ENCODE results near the gene WNT4.
A peak's percentile ranks its signal among the peaks of the same experiment; 100 is the strongest.

Gene WNT4

DNA sequence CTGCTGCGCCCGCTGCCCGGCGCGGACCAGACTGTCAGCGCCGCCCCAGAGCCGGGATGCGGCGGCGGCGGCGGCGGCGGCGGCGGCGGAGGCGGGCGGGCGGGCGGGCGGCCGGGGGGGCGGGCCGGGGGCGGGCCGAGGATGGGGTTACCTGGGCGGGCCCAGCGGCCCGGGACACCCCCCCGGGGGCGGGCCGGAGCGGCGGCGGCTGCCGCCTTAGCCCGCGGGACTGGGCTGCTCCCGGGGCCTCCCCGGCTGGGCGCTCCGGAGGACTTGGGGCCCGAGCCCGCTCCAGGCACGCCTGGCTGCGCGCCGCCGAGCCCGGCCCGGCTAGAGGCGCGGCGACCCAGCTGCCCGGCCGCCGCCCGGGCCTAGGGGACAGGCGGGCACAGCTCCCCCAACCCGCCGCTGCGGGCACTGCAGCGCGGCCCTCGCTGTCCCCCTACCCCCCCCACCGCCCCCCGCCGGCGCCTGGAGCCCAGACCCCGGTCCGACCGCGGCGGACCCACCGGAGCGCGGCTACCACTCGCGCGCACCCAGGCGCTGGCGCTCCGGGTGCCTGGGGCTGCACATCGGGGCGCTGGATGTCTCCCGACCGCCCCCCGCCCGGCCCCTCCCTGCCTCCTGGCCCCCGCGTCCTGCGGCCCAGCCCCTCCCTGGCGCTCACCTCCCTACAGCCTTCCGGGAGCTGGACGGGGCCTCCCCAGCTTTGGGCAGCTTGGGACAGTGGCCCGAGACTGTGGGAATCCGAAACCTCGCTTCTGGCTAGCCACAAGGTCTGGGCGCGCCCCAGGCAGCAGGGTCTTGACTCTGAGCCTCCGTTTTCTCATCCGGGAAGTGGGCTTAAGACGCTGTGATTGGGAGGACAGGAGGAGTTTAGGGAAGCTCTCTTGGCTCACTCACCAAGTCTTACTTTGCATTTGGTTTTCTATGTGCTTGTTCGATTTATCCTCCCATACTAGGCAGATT, at the start of gene WNT4:
Gene WNT4 (minus strand): TSS at position 33 of the 969 bp plus-strand sequence. CDS start 175 bp downstream, outside the sequence.
- peak; percentile 56 for DNase-seq (ENCODE audit: low spot score)

- no peak for DNase-seq (ENCODE audit: low spot score)
Measured at GRCh38 chr1:22190731-22191130, 47.8 kb upstream of the WNT4 start.

DNA sequence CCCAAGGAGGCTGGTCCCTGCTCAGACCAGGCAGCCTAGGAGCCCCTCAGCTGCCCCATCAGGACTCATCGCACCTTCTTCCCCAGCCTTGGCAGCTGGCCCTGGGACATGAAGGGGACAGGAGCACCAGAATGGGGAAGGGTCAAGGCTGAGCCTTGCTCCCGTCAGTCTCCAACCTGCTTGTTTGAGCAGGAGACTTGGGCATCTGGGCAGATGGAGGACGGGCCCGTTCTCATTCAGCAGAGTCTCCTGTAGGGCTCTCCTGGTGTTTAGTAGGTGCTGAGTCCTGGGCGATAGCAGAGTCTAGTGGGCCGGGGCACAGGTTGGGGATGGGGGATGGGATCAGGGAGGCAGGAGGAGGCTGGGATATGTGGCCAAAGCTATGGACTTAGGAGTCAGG, 47.4 kb upstream of the WNT4 start:
- DNase-seq (ENCODE audit: low spot score) = no peak

- DNase-seq (ENCODE audit: low spot score) = no peak
Measured at GRCh38 chr1:22189619-22190018, 46.7 kb upstream of the WNT4 start.

DNA sequence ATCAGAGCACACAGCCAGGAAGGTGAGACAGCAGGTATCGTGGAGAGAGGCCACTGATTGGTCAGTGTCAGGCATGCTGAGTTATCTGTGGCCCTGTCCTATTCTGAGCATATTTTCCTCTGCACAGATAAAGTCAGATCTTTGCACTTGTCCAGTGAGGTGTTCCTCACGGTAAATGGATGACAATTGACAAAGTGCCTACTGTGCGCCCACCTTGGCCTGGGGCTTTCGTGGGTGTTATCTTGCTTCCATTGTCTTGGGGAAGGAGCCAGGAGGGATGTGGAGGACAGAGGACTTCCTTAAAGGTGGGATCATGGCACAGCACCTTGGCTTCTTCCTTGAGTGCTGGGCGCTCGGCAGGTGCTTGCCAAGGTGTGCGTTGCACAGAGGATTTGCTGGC, 46.0 kb upstream of the WNT4 start:
- no peak for DNase-seq (ENCODE audit: low spot score)

DNA sequence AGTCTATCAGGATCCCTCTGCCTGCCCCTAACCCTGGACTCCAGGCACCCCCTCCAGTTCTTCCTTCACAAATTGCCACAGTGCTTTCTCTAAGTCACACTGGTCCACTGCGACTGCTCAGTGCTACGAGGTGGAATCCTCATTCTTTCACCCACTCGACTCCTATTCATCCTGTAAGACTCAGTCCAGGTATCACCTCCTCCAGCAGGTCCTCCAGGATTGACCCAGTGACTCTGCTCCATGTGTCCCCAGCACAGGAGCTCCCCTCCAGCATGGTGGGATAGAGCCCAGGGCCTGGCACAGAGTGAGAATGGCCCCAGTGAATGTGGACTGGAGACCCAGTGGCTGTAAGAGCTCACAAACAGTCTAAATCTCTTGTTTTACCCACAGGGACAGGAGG, 45.5 kb upstream of the WNT4 start:
- no peak for DNase-seq (ENCODE audit: low spot score)

GRCh38 chr1:22186311-22186710, 43.4 kb upstream of the WNT4 start:
- DNase-seq (ENCODE audit: low spot score) = no peak

- peak; percentile 20 for DNase-seq (ENCODE audit: low spot score)
Measured at GRCh38 chr1:22184892-22185612, 42.2 kb upstream of the WNT4 start.

DNA sequence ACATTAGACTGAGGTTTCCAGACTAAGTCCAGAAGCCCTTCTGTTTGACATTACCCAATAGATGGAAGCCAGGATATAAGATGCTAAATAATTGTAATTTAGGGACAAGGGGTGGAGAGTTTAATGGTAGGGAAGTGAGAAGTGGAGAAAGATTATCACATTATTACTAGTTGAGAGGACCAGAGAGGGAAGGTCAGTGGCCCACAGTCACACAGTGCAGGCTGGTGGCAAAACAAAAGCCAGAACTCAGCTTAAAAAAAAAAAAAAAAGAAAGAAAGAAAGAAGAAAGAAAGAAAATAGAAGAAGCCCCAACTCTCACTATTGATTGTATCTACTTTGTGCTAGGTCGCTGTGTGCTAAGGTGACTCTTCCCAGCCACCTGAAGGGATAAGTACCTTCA, 41.6 kb upstream of the WNT4 start:
- no peak for DNase-seq (ENCODE audit: low spot score)

DNA sequence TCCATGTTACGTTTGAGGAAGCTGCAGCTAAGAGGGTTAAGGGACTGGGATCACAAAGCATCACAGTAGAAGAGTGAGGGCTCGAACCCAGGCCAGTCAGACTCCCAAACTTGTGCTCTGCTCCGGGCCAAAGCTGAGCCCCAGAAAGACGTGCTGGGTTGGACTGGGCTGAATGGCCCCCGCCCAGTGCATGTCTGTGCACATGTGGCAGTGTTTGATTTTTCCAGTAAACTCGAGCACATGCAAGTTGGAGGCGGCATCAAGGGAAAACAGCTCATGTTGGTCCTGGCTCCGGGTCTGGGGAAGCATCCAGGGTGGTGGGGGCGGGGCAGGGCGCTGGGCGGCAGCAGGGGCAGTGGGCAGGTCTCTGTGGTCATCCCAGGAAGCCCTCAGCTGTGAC, 39.8 kb upstream of the WNT4 start:
- DNase-seq (ENCODE audit: low spot score) = no peak

DNA sequence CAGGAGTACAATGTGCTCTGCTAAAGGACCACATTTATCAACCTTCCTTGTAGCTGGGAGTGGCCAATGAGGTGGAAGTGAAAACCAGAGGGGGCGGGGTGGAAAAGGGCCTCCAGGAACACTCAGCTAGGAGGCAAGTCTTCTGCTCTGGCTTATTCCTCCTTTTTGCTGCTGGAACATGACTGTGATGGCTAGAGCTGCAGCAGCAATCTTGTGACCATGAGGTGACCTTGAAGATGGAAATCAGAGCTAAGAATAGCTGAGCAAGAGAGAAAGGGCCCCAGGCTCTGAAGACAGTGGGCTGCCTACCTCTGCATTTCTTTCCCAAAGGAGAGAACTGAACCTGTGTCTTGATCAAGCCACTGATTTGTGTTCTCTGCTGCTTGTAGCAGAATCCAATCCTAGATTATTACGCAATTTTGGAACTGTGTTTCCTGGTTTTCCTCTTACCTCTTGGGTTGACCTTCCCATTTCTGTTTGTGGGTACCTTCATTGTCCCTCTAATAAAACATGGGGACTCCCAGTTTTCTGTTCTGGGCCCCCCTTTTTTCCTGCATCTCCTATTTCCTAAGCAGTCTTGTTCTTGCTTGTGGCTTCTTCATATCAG, 36.4 kb upstream of the WNT4 start:
- DNase-seq (ENCODE audit: low spot score) = no peak

DNA sequence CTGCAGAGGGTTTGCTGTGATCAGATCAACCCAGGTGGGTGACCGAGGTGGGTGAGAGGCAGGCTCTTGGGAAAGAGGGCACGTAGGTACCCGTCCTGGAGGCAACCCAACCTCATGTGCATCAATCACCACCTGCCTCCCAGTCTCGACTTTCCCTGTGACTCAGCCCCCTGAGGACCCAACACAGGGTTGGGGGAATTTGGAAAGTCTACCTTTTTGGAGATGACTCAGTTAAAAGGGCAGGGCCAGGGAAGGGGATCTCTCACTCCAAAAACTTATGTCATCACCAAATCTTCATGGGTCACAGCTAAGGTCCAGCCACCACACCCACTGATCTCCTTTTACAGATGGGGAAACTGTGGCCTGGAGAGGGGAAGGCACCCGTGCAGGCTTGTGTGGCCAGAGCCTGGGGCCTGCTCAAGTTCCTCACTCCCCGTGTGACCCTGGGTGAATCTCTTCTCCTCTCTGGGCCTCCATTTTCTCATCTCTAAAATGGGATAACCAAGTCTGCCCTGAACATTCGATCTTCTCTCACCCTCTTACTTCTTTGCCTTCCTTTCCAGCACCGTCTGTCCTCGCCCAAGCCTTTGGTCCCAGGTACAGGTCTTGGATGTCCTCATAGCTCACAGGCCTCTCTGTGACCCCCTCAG, 34.6 kb upstream of the WNT4 start:
- no peak for DNase-seq (ENCODE audit: low spot score)

GRCh38 chr1:22176258-22176657, 33.4 kb upstream of the WNT4 start:
- DNase-seq (ENCODE audit: low spot score) = no peak

GRCh38 chr1:22174446-22175220, 31.7 kb upstream of the WNT4 start:
- no peak for DNase-seq (ENCODE audit: low spot score)

GRCh38 chr1:22171951-22172715, 29.2 kb upstream of the WNT4 start:
- no peak for DNase-seq (ENCODE audit: low spot score)

- no peak for DNase-seq (ENCODE audit: low spot score)
Measured at GRCh38 chr1:22169816-22170215, 26.9 kb upstream of the WNT4 start.

DNA sequence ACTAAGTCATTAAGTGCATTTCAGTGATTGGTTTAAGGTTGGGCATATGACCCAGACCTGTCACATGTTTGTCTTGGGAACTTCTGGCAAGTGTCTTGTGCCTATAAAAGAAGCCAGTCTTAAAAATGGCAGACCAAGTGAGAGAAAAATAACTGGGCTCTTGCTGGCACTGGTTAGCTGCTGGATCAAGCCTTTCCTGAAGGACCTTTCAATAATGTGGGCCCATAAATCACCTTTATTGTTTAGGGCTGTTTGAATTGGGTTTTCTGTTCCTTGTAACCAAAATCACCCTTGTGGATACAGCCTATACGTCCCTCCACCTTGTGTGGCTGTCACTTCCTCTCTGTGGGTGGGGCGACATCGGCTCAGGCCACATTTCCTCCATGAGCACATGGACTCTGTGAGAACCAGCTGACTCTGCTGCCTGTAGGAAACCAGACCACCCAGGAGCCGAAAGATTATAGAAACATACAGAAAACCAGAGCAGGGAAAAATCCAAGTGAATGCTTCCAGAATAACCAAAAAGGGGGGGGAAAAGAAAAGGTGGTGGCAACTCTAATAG, 25.6 kb upstream of the WNT4 start:
- no peak for DNase-seq (ENCODE audit: low spot score)

- DNase-seq (ENCODE audit: low spot score) = no peak
Measured at GRCh38 chr1:22166439-22166838, 23.5 kb upstream of the WNT4 start.

GRCh38 chr1:22164841-22165808, 22.2 kb upstream of the WNT4 start:
- no peak for DNase-seq (ENCODE audit: low spot score)

Measured in HuH-7 (cell line).